Adrenal gland (tissue), 12 donors: ENCODE results near the gene ATG10. TPM values are rescaled to one million over a fixed set of nuclear protein-coding genes. Genes with fewer than 3 reads are reported as not detected.
"Not testable (repeated sequence)": the region's sequence is repeated elsewhere in the genome, so short reads cannot be mapped to it uniquely, and the experiment has no call there.

ENCODE experiments used
- DNase-seq, 7 donors: peaks; one replicate each; pipeline ENCODE4 v3.0.0-alpha.2; 2019 to 2020
- H3K27ac ChIP-seq, 5 donors: fragments of 200-600 bp; sonication (generic) in 4 of 5; 1 replicate in 3 of 5; 2 replicates in 2 of 5; pipeline versions ENCODE4 v1.5.1 to v1.8.0; 2016 to 2020; ENCODE audit warnings: mild to moderate bottlenecking in 1 of 5
- H3K27me3 ChIP-seq: fragments of 200-600 bp; 2 replicates; pipeline ENCODE4 v1.8.0; 2021
- H3K36me3 ChIP-seq, 2 donors: fragments of 200-600 bp; replicated peaks in 1 of 2; 1 replicate in 1 of 2; 2 replicates in 1 of 2; pipeline versions ENCODE4 v1.5.1 to v1.8.0; 2018 to 2022
- H3K4me1 ChIP-seq, 2 donors: fragments of 200-600 bp; replicated peaks in 1 of 2; 1 replicate in 1 of 2; 2 replicates in 1 of 2; pipeline versions ENCODE4 v1.5.1 to v1.8.0; 2018 to 2021
- H3K4me3 ChIP-seq, 4 donors: fragments of 200-600 bp; sonication (generic) in 3 of 4; one replicate each; pipeline ENCODE4 v1.5.1; 2016 to 2018
- H3K9me3 ChIP-seq, 3 donors: fragments of 200-600 bp; sonication (generic) in 1 of 3; replicated peaks in 1 of 3; 1 replicate in 2 of 3; 2 replicates in 1 of 3; pipeline versions ENCODE4 v1.5.1 to v1.8.0; 2016 to 2021
- POLR2A ChIP-seq, 2 donors: fragments of 450-650 bp; IDR thresholded peaks; one replicate each; pipeline ENCODE4 v1.6.1; 2017; ENCODE audit warnings: antibody characterized with exemption in 2 of 2, mild to moderate bottlenecking in 2 of 2, moderate library complexity in 1 of 2
- WGBS, 4 donors: extraction: QIAGEN DNeasy Blood & Tissue Kit in 2 of 4; methylation state at CpG; one replicate each; pipeline versions ENCODE4 v1.1.5 to v1.1.7; 2013 to 2017; 5-methylcytosine and 5-hydroxymethylcytosine counted together
- intact Hi-C, 2 donors: fragments of 100-400 bp; cut with DNase I; formaldehyde crosslinking; loops; one replicate each; pipeline versions ENCODE4 v1.14.1 to v1.15.0; 2022 to 2023
- polyA plus RNA-seq, 3 donors: library from polyadenylated mRNA; stranded (reverse); fragments of 200-250 nt in 2 of 3; fragments of 350-450 nt in 1 of 3; fragmentation: Illumina TruSeq in 1 of 3; extraction: RNeasy Lipid Tissue Mini Kit (QIAGEN cat#74804) in 1 of 3; gene quantifications; one replicate each; pipeline ENCODE4 v1.2.3, GENCODE V29; 2013 to 2014
- total RNA-seq, 9 donors: library from RNA; depleted of rRNA in 4 of 9; stranded (reverse); fragments of >200 nt in 4 of 9; fragments of 120-200 nt in 1 of 9; fragmentation: NEBNext Ultra II Directional in 1 of 9; extraction: Animal tissue kit (Norgen Biotek cat#: 25700) in 1 of 9; gene quantifications; one replicate each; pipeline versions ENCODE4 v1.1.0 to v1.2.4, GENCODE V29; 2013 to 2023
- TF ChIP-seq, protein P1 (sequence below), 6 experiments: fragments of 450-650 bp in 4 of 6; fragments of 200-600 bp in 2 of 6; sonication (generic) in 1 of 6; IDR thresholded peaks; 1 replicate in 5 of 6; 2 replicates in 1 of 6; pipeline versions ENCODE4 v1.5.1 to v1.8.0; 2016 to 2021; ENCODE audit warnings: antibody characterized with exemption in 6 of 6, mild to moderate bottlenecking in 2 of 6, moderate library complexity in 1 of 6
- donor health status: healthy with polysubstance abuse.
- donor health status: Bipolar disorder and iron deficiency.
- donor health status: DM: yes; HTN: yes; CAD: no.
- donor health status: DM: no; HTN: no; CAD: no.
- donor health status: DM: no; HTN: no; CAD: no.
- donor health status: DM: yes; HTN: yes; CAD: no.

ATG10 gene
- total and polyA plus RNA-seq, 12 donors, result 4.0 to 15.1 (median 7.1) TPM

DNA sequence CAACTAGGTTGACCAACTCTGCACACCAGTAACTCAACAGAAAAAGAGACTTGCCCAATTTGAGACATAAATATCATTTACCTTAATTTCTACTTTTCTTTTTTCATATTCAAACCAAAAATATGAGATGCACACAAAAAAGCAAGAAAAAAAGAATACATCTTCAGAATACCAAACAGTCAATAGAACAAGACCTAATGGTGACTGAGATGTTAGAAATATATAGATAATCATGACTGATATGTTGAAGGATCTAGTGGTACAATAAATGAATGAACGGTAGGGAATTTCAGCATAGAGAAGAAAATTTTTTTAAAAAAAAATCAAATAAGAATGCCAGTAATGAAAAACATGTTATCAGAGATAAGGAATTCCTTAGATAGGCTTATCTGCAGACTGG is 29.1 kb upstream of the ATG10 start:
- H3K4me3 ChIP-seq, result no peak overlapping the region
- H3K27me3 ChIP-seq, result no peaks in the 10 kb centered on the region
- no peaks in the 10 kb centered on the region for H3K4me1 ChIP-seq
- TF ChIP-seq, protein P1, sequence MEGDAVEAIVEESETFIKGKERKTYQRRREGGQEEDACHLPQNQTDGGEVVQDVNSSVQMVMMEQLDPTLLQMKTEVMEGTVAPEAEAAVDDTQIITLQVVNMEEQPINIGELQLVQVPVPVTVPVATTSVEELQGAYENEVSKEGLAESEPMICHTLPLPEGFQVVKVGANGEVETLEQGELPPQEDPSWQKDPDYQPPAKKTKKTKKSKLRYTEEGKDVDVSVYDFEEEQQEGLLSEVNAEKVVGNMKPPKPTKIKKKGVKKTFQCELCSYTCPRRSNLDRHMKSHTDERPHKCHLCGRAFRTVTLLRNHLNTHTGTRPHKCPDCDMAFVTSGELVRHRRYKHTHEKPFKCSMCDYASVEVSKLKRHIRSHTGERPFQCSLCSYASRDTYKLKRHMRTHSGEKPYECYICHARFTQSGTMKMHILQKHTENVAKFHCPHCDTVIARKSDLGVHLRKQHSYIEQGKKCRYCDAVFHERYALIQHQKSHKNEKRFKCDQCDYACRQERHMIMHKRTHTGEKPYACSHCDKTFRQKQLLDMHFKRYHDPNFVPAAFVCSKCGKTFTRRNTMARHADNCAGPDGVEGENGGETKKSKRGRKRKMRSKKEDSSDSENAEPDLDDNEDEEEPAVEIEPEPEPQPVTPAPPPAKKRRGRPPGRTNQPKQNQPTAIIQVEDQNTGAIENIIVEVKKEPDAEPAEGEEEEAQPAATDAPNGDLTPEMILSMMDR (IDR thresholded peaks at IDR 0.05), result no peak
- no peak for TF ChIP-seq POLR2A (IDR thresholded peaks at IDR 0.05)
- H3K9me3 ChIP-seq, result peaks cover 0 to 6% (median 0%) of the 10 kb centered on the region in 3 donors
- intact Hi-C loops, result no loop called here
- DNase-seq, result no peak
- no peaks in the 10 kb centered on the region for H3K36me3 ChIP-seq
- H3K27ac ChIP-seq, result no peak overlapping the region
- 75 to 85% (median 78%) methylated on average over 1 of the region's 1 CpG for WGBS, 4 donors

DNA sequence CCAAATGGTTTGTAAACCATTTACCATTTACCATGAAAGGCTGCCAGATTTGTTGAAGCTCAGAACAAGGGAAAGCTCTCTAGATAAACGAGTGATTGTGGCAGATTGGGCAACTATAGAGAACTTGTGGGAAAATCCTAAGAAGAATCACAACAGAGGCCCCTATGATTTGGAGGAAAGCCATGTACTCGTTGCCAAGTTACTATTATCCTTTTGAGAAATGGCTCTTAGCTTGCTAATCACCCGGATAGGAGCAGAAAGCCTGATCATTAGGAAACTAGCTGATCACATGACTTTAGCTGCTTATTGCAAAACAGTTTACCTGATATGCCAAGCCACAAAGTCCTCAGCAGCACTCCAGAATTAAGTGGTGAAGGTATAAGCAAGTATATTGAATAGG is 23.5 kb upstream of the ATG10 start:
- no peaks in the 10 kb centered on the region for H3K27me3 ChIP-seq
- no peak overlapping the region for H3K4me3 ChIP-seq
- peaks cover 0 to 5% of the 10 kb centered on the region in 2 donors for H3K4me1 ChIP-seq
- H3K36me3 ChIP-seq, result no peaks in the 10 kb centered on the region
- DNase-seq, result peak in 1 of 7 donors; percentile 16
- H3K9me3 ChIP-seq, result no peaks in the 10 kb centered on the region
- intact Hi-C loops, result no loop called here
- TF ChIP-seq, protein P1 (IDR thresholded peaks at IDR 0.05), result no peak
- no peak for TF ChIP-seq POLR2A (IDR thresholded peaks at IDR 0.05)
- 49 to 59% (median 55%) methylated on average over 3 of the region's 3 CpGs for WGBS, 4 donors
- no peak overlapping the region for H3K27ac ChIP-seq

DNA sequence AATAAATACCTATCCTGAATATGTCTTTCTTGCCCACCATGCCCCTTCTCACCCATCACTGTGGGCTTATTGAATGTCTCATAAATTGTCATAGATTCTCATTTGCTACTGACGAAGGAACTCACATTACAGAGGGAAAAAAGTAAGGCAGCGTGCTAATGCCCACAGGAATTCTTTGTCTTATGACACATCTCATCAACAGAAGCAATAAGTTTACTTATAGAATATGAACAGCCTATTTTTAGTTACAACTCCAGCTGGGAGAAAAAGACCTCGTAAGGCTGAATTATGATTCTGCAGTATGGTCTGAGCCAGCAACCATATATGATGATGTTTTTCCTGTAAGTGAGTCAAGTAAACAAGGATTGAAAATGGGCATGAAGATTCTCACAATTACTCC is 22.4 kb upstream of the ATG10 start:
- 87 to 93% (median 91%) methylated on average over 3 of the region's 3 CpGs for WGBS, 4 donors
- Histone ChIP-seq H3K27ac (no peak overlapping the region), H3K4me3 (no peak overlapping the region), H3K27me3 (no peaks in the 10 kb centered on the region), H3K36me3 (no peaks in the 10 kb centered on the region), H3K9me3 (no peaks in the 10 kb centered on the region), H3K4me1 (peaks cover 0 to 5% of the 10 kb centered on the region in 2 donors)
- intact Hi-C loops, result no loop called here
- no peak for DNase-seq
- TF ChIP-seq, protein P1 (IDR thresholded peaks at IDR 0.05), result no peak
- no peak for TF ChIP-seq POLR2A (IDR thresholded peaks at IDR 0.05)

DNA sequence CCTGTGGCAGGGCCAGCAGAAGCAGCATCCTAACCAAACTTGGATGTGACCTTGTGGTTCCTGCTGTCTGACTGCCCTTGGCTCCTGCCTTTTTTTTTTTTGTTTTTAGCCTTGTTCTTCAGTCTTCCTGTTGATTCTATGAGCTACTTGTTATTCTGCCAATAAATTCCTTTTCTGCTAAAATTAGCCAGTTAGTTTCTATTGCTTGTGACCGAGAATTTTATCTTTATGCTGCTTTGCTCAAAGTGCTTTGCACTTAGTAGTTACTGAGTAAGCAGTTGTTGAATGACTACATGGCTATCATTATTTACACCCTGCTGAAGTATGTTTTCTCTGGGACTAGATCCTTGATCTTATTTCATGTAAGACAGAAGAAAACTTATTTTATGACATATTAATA is 20.8 kb upstream of the ATG10 start:
- Histone ChIP-seq H3K36me3 (no peaks in the 10 kb centered on the region), H3K4me3 (no peak overlapping the region), H3K4me1 (peaks cover 0 to 5% of the 10 kb centered on the region in 2 donors), H3K27me3 (no peaks in the 10 kb centered on the region), H3K27ac (peak overlapping the region in 1 of 5 donors; percentile 27), H3K9me3 (no peaks in the 10 kb centered on the region)
- intact Hi-C loops, result no loop called here
- DNase-seq, result no peak
- WGBS, 4 donors, result 12 to 27% (median 17%) methylated on average over 1 of the region's 1 CpG
- TF ChIP-seq POLR2A (IDR thresholded peaks at IDR 0.05), result no peak
- TF ChIP-seq, protein P1 (IDR thresholded peaks at IDR 0.05), result no peak

DNA sequence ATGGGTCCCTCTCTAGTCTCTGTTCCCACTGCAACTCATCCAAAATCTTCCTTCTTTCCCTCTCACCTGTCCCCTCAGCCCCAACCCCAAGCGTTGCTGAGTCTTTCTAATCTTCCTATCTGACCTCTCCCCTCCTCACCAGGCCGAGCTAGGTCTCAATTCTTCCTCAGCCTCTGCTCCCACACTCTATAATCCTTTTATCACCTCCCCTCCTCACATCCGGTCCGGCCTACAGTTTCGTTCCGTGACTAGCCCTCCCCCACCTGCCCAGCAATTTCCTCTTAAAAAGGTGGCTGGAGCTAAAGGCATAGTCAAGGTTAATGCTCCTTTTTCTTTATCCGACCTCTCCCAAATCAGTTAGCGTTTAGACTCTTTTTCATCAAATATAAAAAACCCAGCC is 17.0 kb upstream of the ATG10 start:
- H3K27me3 ChIP-seq, H3K4me3 ChIP-seq, H3K36me3 ChIP-seq, H3K27ac ChIP-seq, H3K4me1 ChIP-seq, H3K9me3 ChIP-seq, DNase-seq, intact Hi-C loops: not testable (repeated sequence)
- WGBS, 4 donors, result 79 to 89% (median 82%) methylated on average over 8 of the region's 8 CpGs

DNA sequence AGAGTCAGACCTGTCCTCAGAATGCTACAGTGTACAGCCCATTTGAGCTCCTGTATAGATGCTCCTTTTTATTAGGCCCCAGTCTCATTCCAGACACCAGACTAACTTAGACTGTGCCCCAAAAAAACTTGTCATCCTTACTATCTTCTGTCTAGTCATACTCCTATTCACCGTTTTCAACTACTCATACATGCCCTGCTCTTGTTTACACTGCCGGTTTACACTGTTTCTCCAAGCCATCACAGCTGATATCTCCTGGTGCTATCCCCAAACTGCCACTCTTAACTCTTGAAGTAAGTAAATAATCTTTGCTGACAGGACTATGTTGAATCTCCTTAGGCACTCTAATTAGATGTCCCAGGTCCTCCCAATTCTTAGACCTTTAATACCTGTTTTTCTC is 13.7 kb upstream of the ATG10 start:
- H3K27ac ChIP-seq, H3K9me3 ChIP-seq, DNase-seq, H3K4me1 ChIP-seq, intact Hi-C loops, H3K36me3 ChIP-seq, H3K27me3 ChIP-seq, H3K4me3 ChIP-seq: not testable (repeated sequence)
- WGBS, 4 donors, result 83 to 98% (median 86%) methylated on average over 2 of the region's 2 CpGs
